GM21390 (cell line): ENCODE measurements around the gene MIR17HG.

ENCODE experiments used
- ATAC-seq: cut with Tn5 transposase; IDR thresholded peaks from one replicate; pipeline ENCODE4 v1.9.1; 2021; ENCODE audit not compliant: unreplicated experiment

MIR17HG gene

GRCh38 chr13:91368101-91368500, 20.6 kb downstream of the MIR17HG start:
- ATAC-seq: no peak

- ATAC-seq: no peak
Observed at GRCh38 chr13:91368676-91369440, 21.4 kb downstream of the MIR17HG start.

GRCh38 chr13:91369441-91369831, 21.9 kb downstream of the MIR17HG start:
- no peak for ATAC-seq

GRCh38 chr13:91370501-91370900, 23.0 kb downstream of the MIR17HG start:
- no peak for ATAC-seq

GRCh38 chr13:91372911-91373310, 25.4 kb downstream of the MIR17HG start:
- ATAC-seq: no peak

- peak; percentile 92 for ATAC-seq
Observed at GRCh38 chr13:91375116-91375729, 27.7 kb downstream of the MIR17HG start.

GRCh38 chr13:91381371-91381770, 33.9 kb downstream of the MIR17HG start:
- ATAC-seq: no peak

- no peak for ATAC-seq
Observed at GRCh38 chr13:91383836-91384235, 36.3 kb downstream of the MIR17HG start.

GRCh38 chr13:91384896-91385295, 37.4 kb downstream of the MIR17HG start:
- no peak for ATAC-seq

- no peak for ATAC-seq
Observed at GRCh38 chr13:91389186-91389585, 41.7 kb downstream of the MIR17HG start.

- ATAC-seq: no peak
Observed at GRCh38 chr13:91397595-91397994, 50.1 kb downstream of the MIR17HG start.

- ATAC-seq: peak; percentile 94
Observed at GRCh38 chr13:91398413-91399188, 51.1 kb downstream of the MIR17HG start, which contains the start of gene GPC5. TSS of gene GPC5 (plus strand) at chr13:91398621.

GRCh38 chr13:91399189-91400062, 51.9 kb downstream of the MIR17HG start:
- peak; percentile 11 for ATAC-seq

GRCh38 chr13:91400063-91400399, 52.5 kb downstream of the MIR17HG start:
- no peak for ATAC-seq

- no peak for ATAC-seq
Observed at GRCh38 chr13:91400671-91401070, 53.2 kb downstream of the MIR17HG start.

- no peak for ATAC-seq
Observed at GRCh38 chr13:91401920-91402319, 54.4 kb downstream of the MIR17HG start.
